A673 (cell line): ENCODE data around the gene CORO7. TPM values are rescaled to one million over a fixed set of nuclear protein-coding genes. Genes with fewer than 3 reads are reported as not detected.

Source experiments
- BruUV-seq: library from RNA; stranded (reverse); fragments of 400-500 nt; replicated peaks from 2 replicates; lab custom pipeline; 2021; lab: Mats Ljungman, UMichigan
- CTCF ChIA-PET: fragments of 300-600 bp; sonication (Branson Sonifier 250); formaldehyde crosslinking; loops from one replicate; lab custom pipeline; 2022; ENCODE audit warnings: antibody characterized with exemption; lab: Charles Lee
- POLR2A ChIA-PET: fragments of 300-600 bp; sonication (Branson Sonifier 250); formaldehyde crosslinking; loops from one replicate; lab custom pipeline; 2022; ENCODE audit warnings: antibody characterized with exemption; ENCODE audit not compliant: low non-redundant PET; lab: Charles Lee
- DNase-seq: peaks from one replicate; pipeline ENCODE4 v3.0.0-alpha.2; 2015; ENCODE audit warnings: low spot score
- H3K27ac ChIP-seq: fragments of 200-600 bp; sonication (generic); 2 replicates; pipeline ENCODE4 v1.5.1; 2016; ENCODE audit warnings: mixed run types, low read depth, mild to moderate bottlenecking, mixed read lengths, antibody characterized with exemption, low read length; ENCODE audit not compliant: poor library complexity, severe bottlenecking
- H3K27me3 ChIP-seq: fragments of 200-600 bp; sonication (generic); replicated peaks from 2 replicates; pipeline ENCODE4 v1.6.1; 2017; ENCODE audit warnings: mixed run types, low read depth, mild to moderate bottlenecking, mixed read lengths, antibody characterized with exemption, low read length; ENCODE audit not compliant: insufficient read depth, poor library complexity
- H3K36me3 ChIP-seq: fragments of 200-600 bp; sonication (generic); 2 replicates; pipeline ENCODE4 v1.6.1; 2016; ENCODE audit warnings: mixed run types, mild to moderate bottlenecking, mixed read lengths, antibody characterized with exemption, low read length; ENCODE audit not compliant: insufficient read depth, poor library complexity, severe bottlenecking
- H3K4me1 ChIP-seq: fragments of 200-600 bp; sonication (generic); 2 replicates; pipeline ENCODE4 v1.6.1; 2017; ENCODE audit warnings: mixed run types, mild to moderate bottlenecking, mixed read lengths, antibody characterized with exemption, low read length; ENCODE audit not compliant: insufficient read depth, poor library complexity, severe bottlenecking
- H3K4me3 ChIP-seq: fragments of 200-600 bp; sonication (generic); 2 replicates; pipeline ENCODE4 v1.5.1; 2016; ENCODE audit warnings: low read depth, mixed run types, mild to moderate bottlenecking, mixed read lengths, low read length; ENCODE audit not compliant: poor library complexity, severe bottlenecking
- H3K9me3 ChIP-seq: fragments of 200-600 bp; sonication (generic); 2 replicates; pipeline ENCODE4 v1.6.1; 2016; ENCODE audit warnings: mixed run types, low read depth, mild to moderate bottlenecking, mixed read lengths, antibody characterized with exemption, low read length; ENCODE audit not compliant: poor library complexity, severe bottlenecking
- CTCF ChIP-seq: fragments of 300-800, 200-600 bp; sonication (generic); conservative IDR thresholded peaks from 2 replicates; pipeline ENCODE4 v1.5.1; 2017; ENCODE audit warnings: low read depth, mild to moderate bottlenecking, antibody characterized with exemption, low read length, moderate library complexity, mixed read lengths
- EZH2 ChIP-seq: fragments of 200-600 bp; sonication (generic); IDR thresholded peaks from 2 replicates; pipeline ENCODE4 v1.6.1; 2017; ENCODE audit warnings: borderline replicate concordance, low read depth, mild to moderate bottlenecking, mixed read lengths, antibody characterized with exemption, low read length; ENCODE audit not compliant: poor library complexity, severe bottlenecking
- intact Hi-C: fragments of 100-400 bp; cut with micrococcal nuclease; formaldehyde crosslinking; loops from one replicate; pipeline ENCODE4 v1.10.0; 2022; ENCODE audit not compliant: unreplicated experiment
- total RNA-seq: library from RNA; stranded (reverse); gene quantifications from 2 replicates; pipeline ENCODE4 v1.2.3, GENCODE V29; 2021

CORO7 gene
- total RNA-seq, 1 experiment from 2014 or later = 24.4 TPM

GRCh38 chr16:4389051-4389955, 27.1 kb downstream of the CORO7 start:
- H3K4me3 ChIP-seq = no peak overlapping the region

GRCh38 chr16:4388271-4389021, 27.9 kb downstream of the CORO7 start:
- no peak overlapping the region for H3K4me3 ChIP-seq
- no peaks in the 10 kb centered on the region for H3K36me3 ChIP-seq
- ChIA-PET POLR2A (no interaction called here), CTCF (interaction anchor here (0.9 to 1.0 kb wide), 2 partner anchors 14 to 103 kb away, joined by 4 to 5 read pairs; no protein-coding TSS in a partner anchor)
- BruUV-seq = no TSS peak
- no peaks in the 10 kb centered on the region for H3K27me3 ChIP-seq
- intact Hi-C loops = no loop called here
- no peak for DNase-seq
- H3K9me3 ChIP-seq = no peaks in the 10 kb centered on the region
- H3K4me1 ChIP-seq = peaks cover 41% of the 10 kb centered on the region
- TF ChIP-seq EZH2 = no peak
- TF ChIP-seq CTCF = no peak
- H3K27ac ChIP-seq = peak overlapping the region; percentile 24

More at GRCh38 chr16:4389051-4389955, 27.1 kb downstream of the CORO7 start:
- BruUV-seq = no TSS peak
- Histone ChIP-seq H3K27me3 (no peaks in the 10 kb centered on the region), H3K4me1 (peaks cover 43% of the 10 kb centered on the region), H3K36me3 (no peaks in the 10 kb centered on the region), H3K27ac (peak overlapping the region; percentile 24), H3K9me3 (no peaks in the 10 kb centered on the region)
- ChIA-PET POLR2A (no interaction called here), CTCF (interaction anchor here (0.6 to 1.0 kb wide), 3 partner anchors 14 to 184 kb away, joined by 4 to 5 read pairs (median 4); no protein-coding TSS in a partner anchor)
- no peak for DNase-seq
- TF ChIP-seq CTCF (no peak), EZH2 (no peak)
- intact Hi-C loops = no loop called here

- ChIA-PET CTCF (no interaction called here), POLR2A (no interaction called here)
- no TSS peak for BruUV-seq
- Histone ChIP-seq H3K4me1 (peaks cover 35% of the 10 kb centered on the region), H3K9me3 (no peaks in the 10 kb centered on the region), H3K36me3 (no peaks in the 10 kb centered on the region), H3K4me3 (no peak overlapping the region), H3K27ac (no peak overlapping the region), H3K27me3 (no peaks in the 10 kb centered on the region)
- intact Hi-C loops = no loop called here
- no peak for TF ChIP-seq EZH2
- TF ChIP-seq CTCF = no peak
- DNase-seq = no peak
These were observed 28.6 kb downstream of the CORO7 start for GRCh38 chr16:4387781-4388180.
